ENCODE measurements around the gene FOCAD.

DNA sequence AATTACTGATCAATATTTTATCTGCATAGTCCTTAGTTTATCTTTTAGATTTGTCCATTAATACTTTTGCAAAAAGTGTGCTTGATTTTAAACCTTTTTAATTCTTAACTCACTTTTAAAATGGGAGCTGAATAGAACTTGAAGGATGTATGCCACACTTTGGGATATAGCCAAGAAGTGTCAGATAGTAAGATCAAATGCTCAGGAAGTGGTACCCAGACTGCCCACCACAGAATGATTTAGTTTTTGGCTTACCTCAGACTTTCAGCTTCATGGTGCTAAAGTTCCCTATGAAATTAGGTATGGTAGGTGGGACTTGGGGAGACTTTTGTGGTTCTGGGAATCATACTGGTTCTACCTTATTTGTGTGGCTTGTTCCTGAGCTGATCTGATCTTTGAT lies 14.7 kb downstream of the FOCAD start:
- TF ChIP-seq, protein P1, sequence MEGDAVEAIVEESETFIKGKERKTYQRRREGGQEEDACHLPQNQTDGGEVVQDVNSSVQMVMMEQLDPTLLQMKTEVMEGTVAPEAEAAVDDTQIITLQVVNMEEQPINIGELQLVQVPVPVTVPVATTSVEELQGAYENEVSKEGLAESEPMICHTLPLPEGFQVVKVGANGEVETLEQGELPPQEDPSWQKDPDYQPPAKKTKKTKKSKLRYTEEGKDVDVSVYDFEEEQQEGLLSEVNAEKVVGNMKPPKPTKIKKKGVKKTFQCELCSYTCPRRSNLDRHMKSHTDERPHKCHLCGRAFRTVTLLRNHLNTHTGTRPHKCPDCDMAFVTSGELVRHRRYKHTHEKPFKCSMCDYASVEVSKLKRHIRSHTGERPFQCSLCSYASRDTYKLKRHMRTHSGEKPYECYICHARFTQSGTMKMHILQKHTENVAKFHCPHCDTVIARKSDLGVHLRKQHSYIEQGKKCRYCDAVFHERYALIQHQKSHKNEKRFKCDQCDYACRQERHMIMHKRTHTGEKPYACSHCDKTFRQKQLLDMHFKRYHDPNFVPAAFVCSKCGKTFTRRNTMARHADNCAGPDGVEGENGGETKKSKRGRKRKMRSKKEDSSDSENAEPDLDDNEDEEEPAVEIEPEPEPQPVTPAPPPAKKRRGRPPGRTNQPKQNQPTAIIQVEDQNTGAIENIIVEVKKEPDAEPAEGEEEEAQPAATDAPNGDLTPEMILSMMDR (IDR thresholded peaks at IDR 0.05; ENCODE audit: low read length) = no peak
- no peak for TF ChIP-seq EZH2 (IDR thresholded peaks at IDR 0.05; ENCODE audit: borderline replicate concordance, low read length)
